Endothelial cell of umbilical vein (primary cell): Measurements from ENCODE around the gene CDK17. TPM values are rescaled to one million over a fixed set of nuclear protein-coding genes. Genes with fewer than 3 reads are reported as not detected.

Source experiments
- BruUV-seq: library from RNA; stranded (reverse); fragments of 400-500 nt; replicated peaks from 2 replicates; lab custom pipeline; 2021; lab: Mats Ljungman, UMichigan
- CTCF ChIA-PET: fragments of 300-600, 350-600 bp; sonication (Branson Sonifier 250); formaldehyde crosslinking; loops from one replicate; lab custom pipeline; 2021; ENCODE audit warnings: antibody characterized with exemption, inconsistent platforms; lab: Charles Lee
- POLR2A ChIA-PET: fragments of 300-600, 350-600 bp; sonication (Branson Sonifier 250); formaldehyde crosslinking; loops from one replicate; lab custom pipeline; 2021; ENCODE audit warnings: antibody characterized with exemption, inconsistent platforms; lab: Charles Lee
- DNase-seq: peaks from one replicate; pipeline ENCODE4 v3.0.0-alpha.2; 2011; ENCODE audit warnings: low read depth, low spot score
- FAIRE-seq: peaks from 2 replicates; lab custom pipeline; 2011; peaks lifted over from hg19 to GRCh38; lab: Jason Lieb, UNC
- H2AFZ ChIP-seq: 2 replicates; pipeline ENCODE4 v1.6.0; 2012; ENCODE audit warnings: low read depth, low read length, control low read depth, inconsistent platforms
- H3K27ac ChIP-seq: 2 replicates; pipeline ENCODE4 v1.5.1; 2011; ENCODE audit warnings: low read depth, mild to moderate bottlenecking, control low read depth, low read length, moderate library complexity; ENCODE audit not compliant: insufficient read depth
- H3K27me3 ChIP-seq, 2 experiments: 2 replicates each; pipeline versions ENCODE4 v1.6.0 to v1.6.1; 2011; ENCODE audit warnings: low read length in 2 of 2, mixed read lengths in 1 of 2; ENCODE audit not compliant: control insufficient read depth in 2 of 2, insufficient read depth in 2 of 2
- H3K36me3 ChIP-seq, 2 experiments: 2 replicates in 1 of 2; 3 replicates in 1 of 2; pipeline ENCODE4 v1.5.1; 2011; ENCODE audit warnings: low read length in 2 of 2, mild to moderate bottlenecking in 1 of 2, moderate library complexity in 1 of 2; ENCODE audit not compliant: control insufficient read depth in 2 of 2, insufficient read depth in 2 of 2; ENCODE audit errors: extremely low read depth in 1 of 2
- H3K4me1 ChIP-seq: 3 replicates; pipeline ENCODE4 v1.5.1; 2011; ENCODE audit warnings: mild to moderate bottlenecking, low read length; ENCODE audit not compliant: control insufficient read depth, insufficient read depth; ENCODE audit errors: extremely low read depth
- H3K4me2 ChIP-seq: 2 replicates; pipeline ENCODE4 v1.6.1; 2011; ENCODE audit warnings: low read length, control low read depth, mixed read lengths; ENCODE audit not compliant: insufficient read depth
- H3K4me3 ChIP-seq, 3 experiments: fragments of 200-600 bp in 1 of 3; sonication (generic), shearing (Covaris generic) in 1 of 3; replicated peaks in 1 of 3; 2 replicates each; pipeline ENCODE4 v1.5.1; 2011 to 2016; ENCODE audit warnings: control low read depth in 3 of 3, low read length in 3 of 3, mild to moderate bottlenecking in 2 of 3, inconsistent platforms in 1 of 3, low read depth in 1 of 3, moderate library complexity in 1 of 3; ENCODE audit not compliant: insufficient read depth in 1 of 3
- H3K79me2 ChIP-seq: 2 replicates; pipeline ENCODE4 v1.6.0; 2012; ENCODE audit warnings: low read length, inconsistent platforms; ENCODE audit not compliant: control insufficient read depth, insufficient read depth
- H3K9ac ChIP-seq: replicated peaks from 2 replicates; pipeline ENCODE3; 2011; ENCODE audit warnings: low read length, control low read depth; ENCODE audit not compliant: insufficient read depth; ENCODE audit errors: extremely low read depth
- H3K9me1 ChIP-seq: replicated peaks from 3 replicates; pipeline ENCODE4 v1.6.0; 2011; ENCODE audit warnings: mild to moderate bottlenecking, low read length; ENCODE audit not compliant: control insufficient read depth, insufficient read depth; ENCODE audit errors: extremely low read depth
- H3K9me3 ChIP-seq: replicated peaks from 2 replicates; pipeline ENCODE4 v1.5.1; 2012; ENCODE audit warnings: low read length, inconsistent platforms; ENCODE audit not compliant: control insufficient read depth, insufficient read depth
- H4K20me1 ChIP-seq: replicated peaks from 2 replicates; pipeline ENCODE3; 2011; ENCODE audit warnings: mild to moderate bottlenecking, low read length; ENCODE audit not compliant: control insufficient read depth, insufficient read depth; ENCODE audit errors: extremely low read depth
- CTCF ChIP-seq, 2 donors: IDR thresholded peaks; 1 replicate in 1 of 2; 2 replicates in 1 of 2; pipeline ENCODE4 v1.5.1; 2011; ENCODE audit warnings: low read length in 2 of 2, mild to moderate bottlenecking in 2 of 2, moderate library complexity in 2 of 2, control low read depth in 1 of 2, inconsistent platforms in 1 of 2, low read depth in 1 of 2; ENCODE audit not compliant: insufficient read depth in 1 of 2; ENCODE audit errors: extremely low read depth in 1 of 2
- EZH2 ChIP-seq: IDR thresholded peaks from 2 replicates; pipeline ENCODE4 v1.6.1; 2012; ENCODE audit warnings: borderline replicate concordance, low read depth, mild to moderate bottlenecking, moderate library complexity, low read length, inconsistent platforms; ENCODE audit not compliant: severe bottlenecking
- FOS ChIP-seq: IDR thresholded peaks from 2 replicates; pipeline ENCODE4 v1.6.1; 2011; ENCODE audit warnings: mild to moderate bottlenecking, low read length, moderate library complexity, borderline replicate concordance; ENCODE audit not compliant: insufficient read depth
- GATA2 ChIP-seq: IDR thresholded peaks from 2 replicates; pipeline ENCODE4 v1.7.0; 2011; ENCODE audit warnings: low read depth, mild to moderate bottlenecking, moderate library complexity, mixed read lengths, low read length; ENCODE audit not compliant: insufficient read length, insufficient read depth
- JUN ChIP-seq: IDR thresholded peaks from 2 replicates; pipeline ENCODE4 v1.6.1; 2011; ENCODE audit warnings: borderline replicate concordance, low read depth; ENCODE audit not compliant: insufficient read length, insufficient read depth
- MAX ChIP-seq: IDR thresholded peaks from 2 replicates; pipeline ENCODE4 v1.6.1; 2011; ENCODE audit not compliant: insufficient read depth, insufficient read length
- MYC ChIP-seq: IDR thresholded peaks from one replicate; pipeline ENCODE4 v1.6.1; 2011; ENCODE audit warnings: mild to moderate bottlenecking, low read depth, low read length
- POLR2A ChIP-seq: IDR thresholded peaks from 2 replicates; pipeline ENCODE4 v1.6.1; 2012; ENCODE audit warnings: low read depth, mild to moderate bottlenecking, control low read depth, low read length
- POLR2AphosphoS5 ChIP-seq: IDR thresholded peaks from 2 replicates; pipeline ENCODE4 v1.6.1; 2012; ENCODE audit warnings: low read depth, mild to moderate bottlenecking, control low read depth, low read length, moderate library complexity; ENCODE audit not compliant: insufficient read depth
- dilution Hi-C: fragments of 300-500 bp; cut with MboI; formaldehyde crosslinking; loops from one replicate; pipeline ENCODE4 v1.15.0; 2019; ENCODE audit warnings: low sequenced_read_pairs; ENCODE audit not compliant: extremely low pct_ligation_motif_present
- intact Hi-C: fragments of 100-400 bp; cut with micrococcal nuclease; formaldehyde crosslinking; loops from one replicate; pipeline ENCODE4 v1.10.0; 2022
- polyA plus RNA-seq, 4 experiments: library from polyadenylated mRNA; depleted of rRNA in 3 of 4; stranded (reverse) in 3 of 4; unstranded in 1 of 4; fragments of >200 nt; gene quantifications; 2 replicates each; pipeline versions ENCODE4 v1.2.1 to v1.2.3, GENCODE V29; 2011 to 2012; ENCODE audit warnings: missing spikeins in 1 of 4
- total RNA-seq: library from RNA; stranded (reverse); gene quantifications from 2 replicates; pipeline ENCODE4 v1.2.3, GENCODE V29; 2021

CDK17 gene
- total and polyA plus RNA-seq, 2 donors (not counting 3 experiments of a cell fraction or from before 2014, with no cell fraction given) = 61.1 to 176 TPM

GRCh38 chr12:96437171-96437445, 36.9 kb upstream of the CDK17 start:
- Histone ChIP-seq H3K4me2 (peak overlapping the region; percentile 91), H3K27ac (peak overlapping the region; percentile 95), H3K79me2 (peaks cover 44% of the 10 kb centered on the region), H3K9ac (peak overlapping the region; percentile 99), H3K9me1 (no peaks in the 10 kb centered on the region), H3K36me3 (peaks cover 0 to 2% of the 10 kb centered on the region in 2 experiments), H3K9me3 (no peaks in the 10 kb centered on the region), H3K4me1 (peaks cover 29% of the 10 kb centered on the region), H2AFZ (no peak overlapping the region), H4K20me1 (no peaks in the 10 kb centered on the region), H3K4me3 (peak overlapping the region; percentile 33 to 97 (median 36)), H3K27me3 (no peaks in the 10 kb centered on the region)
- POLR2A ChIA-PET = interaction anchor here (0.7 to 4.9 kb wide), 9 partner anchors 8 to 555 kb away, joined by 3 to 66 read pairs (median 5); partner anchors contain the start of gene CDK17
- no TSS peak for BruUV-seq
- DNase-seq (no peak), FAIRE-seq (no peak)
- intact Hi-C loops (no loop called here), dilution Hi-C loops (no loop called here)
- TF ChIP-seq MYC = no peak
- TF ChIP-seq JUN = no peak
- TF ChIP-seq POLR2AphosphoS5 = no peak
- TF ChIP-seq GATA2 = no peak
- no peak for TF ChIP-seq POLR2A
- TF ChIP-seq FOS = no peak
- TF ChIP-seq MAX = no peak
- TF ChIP-seq CTCF (IDR thresholded peaks at IDR 0.05; ENCODE audit: extremely low read depth in 1 of 2, insufficient read depth in 1 of 2, low read depth in 1 of 2, low read length in 2 of 2) = no peak
- no peak for TF ChIP-seq EZH2
- CTCF ChIA-PET = interaction anchor here (0.9 to 7.8 kb wide), 8 partner anchors 9 to 79 kb away, joined by 3 to 61 read pairs (median 6); partner anchors contain the start of genes CDK17 and CFAP54
